Activated CD4-positive, alpha-beta T cell treated with anti-CD3 and anti-CD28 coated beads for 1 hour (primary cell): Measurements from ENCODE around the gene PUM1.

Source experiments
- DNase-seq: peaks from one replicate; pipeline ENCODE4 v3.0.0-alpha.2; 2020

PUM1 gene

GRCh38 chr1:30904191-30904961, 161.1 kb downstream of the PUM1 start:
- no peak for DNase-seq

- DNase-seq, result no peak
These were observed 162.0 kb downstream of the PUM1 start for GRCh38 chr1:30903343-30904034.

- DNase-seq, result no peak
These were observed 162.8 kb downstream of the PUM1 start for GRCh38 chr1:30902593-30903290.

GRCh38 chr1:30901798-30902581, 163.5 kb downstream of the PUM1 start:
- DNase-seq, result no peak

GRCh38 chr1:30900931-30901560, 164.5 kb downstream of the PUM1 start:
- no peak for DNase-seq

GRCh38 chr1:30900486-30900885, 165.0 kb downstream of the PUM1 start:
- no peak for DNase-seq

- no peak for DNase-seq
These were observed 165.7 kb downstream of the PUM1 start for GRCh38 chr1:30899577-30900389.

- no peak for DNase-seq
These were observed 167.3 kb downstream of the PUM1 start for GRCh38 chr1:30898031-30898815.

GRCh38 chr1:30896905-30897304, 168.6 kb downstream of the PUM1 start:
- no peak for DNase-seq

GRCh38 chr1:30895944-30896660, 169.4 kb downstream of the PUM1 start:
- DNase-seq, result no peak

- DNase-seq, result no peak
These were observed 170.1 kb downstream of the PUM1 start for GRCh38 chr1:30895382-30895943.

- no peak for DNase-seq
These were observed 171.0 kb downstream of the PUM1 start for GRCh38 chr1:30894508-30894973.

GRCh38 chr1:30893776-30894507, 171.6 kb downstream of the PUM1 start:
- no peak for DNase-seq

- no peak for DNase-seq
These were observed 172.8 kb downstream of the PUM1 start for GRCh38 chr1:30892671-30893073.

- DNase-seq, result no peak
These were observed 174.3 kb downstream of the PUM1 start for GRCh38 chr1:30891227-30891552.

- no peak for DNase-seq
These were observed 174.9 kb downstream of the PUM1 start for GRCh38 chr1:30890502-30891226.

GRCh38 chr1:30889511-30889910, 176.0 kb downstream of the PUM1 start:
- no peak for DNase-seq

- DNase-seq, result no peak
These were observed 176.5 kb downstream of the PUM1 start for GRCh38 chr1:30888975-30889374.
